Measurements from ENCODE around the gene SMARCD1.
A peak's percentile ranks its signal among the peaks of the same experiment; 100 is the strongest.

SMARCD1 gene

GRCh38 chr12:50102131-50102531 lies 17.0 kb downstream of the SMARCD1 start:
- in situ Hi-C loops (cut with MboI; ENCODE audit: low pct_unique_long_range_greater_than_20kb, low sequenced_read_pairs, unreplicated experiment), result no loop called here
- DNase-seq (ENCODE audit: low spot score), result no peak
- TF ChIP-seq CTCF (IDR thresholded peaks at IDR 0.05; ENCODE audit: extremely low read depth, insufficient read depth, missing control alignments), result no peak

- in situ Hi-C loops (cut with MboI; ENCODE audit: low pct_unique_long_range_greater_than_20kb, low sequenced_read_pairs, unreplicated experiment), result no loop called here
Measured at GRCh38 chr12:50102646-50103309, 17.6 kb downstream of the SMARCD1 start.

GRCh38 chr12:50103351-50103750 lies 18.2 kb downstream of the SMARCD1 start:
- in situ Hi-C loops (cut with MboI; ENCODE audit: low pct_unique_long_range_greater_than_20kb, low sequenced_read_pairs, unreplicated experiment), result no loop called here
- DNase-seq (ENCODE audit: low spot score), result no peak
- TF ChIP-seq CTCF (IDR thresholded peaks at IDR 0.05; ENCODE audit: extremely low read depth, insufficient read depth, missing control alignments), result no peak

More at GRCh38 chr12:50102646-50103309, 17.6 kb downstream of the SMARCD1 start:
- no peak for TF ChIP-seq CTCF (IDR thresholded peaks at IDR 0.05; ENCODE audit: extremely low read depth, insufficient read depth, missing control alignments)
- peak; percentile 51 for DNase-seq (ENCODE audit: low spot score)

GRCh38 chr12:50103767-50104321 lies 18.7 kb downstream of the SMARCD1 start, which contains the start of gene GPD1:
TSS of gene GPD1 (plus strand) at chr12:50104008. CDS start at chr12:50104051, 43 bp downstream.
- in situ Hi-C loops (cut with MboI; ENCODE audit: low pct_unique_long_range_greater_than_20kb, low sequenced_read_pairs, unreplicated experiment), result no loop called here
- TF ChIP-seq CTCF (IDR thresholded peaks at IDR 0.05; ENCODE audit: extremely low read depth, insufficient read depth, missing control alignments), result no peak
- DNase-seq (ENCODE audit: low spot score), result no peak

GRCh38 chr12:50104417-50105366 lies 19.6 kb downstream of the SMARCD1 start:
- TF ChIP-seq CTCF (IDR thresholded peaks at IDR 0.05; ENCODE audit: extremely low read depth, insufficient read depth, missing control alignments), result no peak
- in situ Hi-C loops (cut with MboI; ENCODE audit: low pct_unique_long_range_greater_than_20kb, low sequenced_read_pairs, unreplicated experiment), result no loop called here
- no peak for DNase-seq (ENCODE audit: low spot score)

- TF ChIP-seq CTCF (IDR thresholded peaks at IDR 0.05; ENCODE audit: extremely low read depth, insufficient read depth, missing control alignments), result no peak
- no peak for DNase-seq (ENCODE audit: low spot score)
- in situ Hi-C loops (cut with MboI; ENCODE audit: low pct_unique_long_range_greater_than_20kb, low sequenced_read_pairs, unreplicated experiment), result no loop called here
Measured at GRCh38 chr12:50105913-50106450, 20.8 kb downstream of the SMARCD1 start.
